DOHH2 (cell line): ENCODE data around the gene GPATCH2.

ENCODE experiments used
- H3F3A ChIP-seq: fragments of 200-600 bp; sonication (generic), shearing (Covaris generic); 2 replicates; pipeline ENCODE4 v1.6.0; 2016; ENCODE audit warnings: antibody characterized with exemption, mild to moderate bottlenecking; ENCODE audit not compliant: control insufficient read depth, insufficient read depth
- H3K27ac ChIP-seq: fragments of 200-600 bp; sonication (generic); 2 replicates; pipeline ENCODE4 v1.5.1; 2014; ENCODE audit warnings: low read depth, mild to moderate bottlenecking, low read length, moderate library complexity
- H3K27me3 ChIP-seq: fragments of 200-600 bp; sonication (generic); 2 replicates; pipeline ENCODE4 v1.6.1; 2014; ENCODE audit warnings: mild to moderate bottlenecking, low read length, mixed read lengths; ENCODE audit not compliant: control insufficient read depth
- H3K36me3 ChIP-seq: fragments of 200-600 bp; sonication (generic); 2 replicates; pipeline ENCODE4 v1.6.1; 2014; ENCODE audit warnings: mild to moderate bottlenecking, low read length, moderate library complexity, mixed read lengths; ENCODE audit not compliant: control insufficient read depth
- H3K4me1 ChIP-seq: fragments of 200-600 bp; sonication (generic); 2 replicates; pipeline ENCODE4 v1.6.1; 2014; ENCODE audit warnings: mild to moderate bottlenecking, low read length, mixed read lengths; ENCODE audit not compliant: control insufficient read depth
- H3K4me2 ChIP-seq: fragments of 200-600 bp; sonication (generic); 2 replicates; pipeline ENCODE4 v1.6.0; 2014; ENCODE audit warnings: mild to moderate bottlenecking, low read length, moderate library complexity
- H3K4me3 ChIP-seq: fragments of 200-600 bp; sonication (generic); 2 replicates; pipeline ENCODE4 v1.5.1; 2014; ENCODE audit warnings: mild to moderate bottlenecking, low read length, mixed read lengths
- H3K79me2 ChIP-seq: fragments of 200-600 bp; sonication (generic); 2 replicates; pipeline ENCODE4 v1.6.1; 2014; ENCODE audit warnings: mild to moderate bottlenecking, low read length, mixed read lengths; ENCODE audit not compliant: control insufficient read depth
- H3K9me2 ChIP-seq: fragments of 200-600 bp; sonication (generic); replicated peaks from 2 replicates; pipeline ENCODE4 v1.6.1; 2014; ENCODE audit warnings: mild to moderate bottlenecking, low read length, mixed read lengths; ENCODE audit not compliant: control insufficient read depth
- H3K9me3 ChIP-seq: fragments of 200-600 bp; sonication (generic); 2 replicates; pipeline ENCODE4 v1.6.1; 2014; ENCODE audit warnings: antibody characterized with exemption, low read length, mixed read lengths; ENCODE audit not compliant: control insufficient read depth, insufficient read depth
- H4K20me1 ChIP-seq: fragments of 200-600 bp; sonication (generic); 2 replicates; pipeline ENCODE4 v1.6.0; 2014; ENCODE audit warnings: low read depth, mild to moderate bottlenecking, antibody characterized with exemption, low read length, moderate library complexity; ENCODE audit not compliant: control insufficient read depth, insufficient read depth
- CTCF ChIP-seq: fragments of 200-600 bp; sonication (generic); IDR thresholded peaks from one replicate; pipeline ENCODE4 v1.5.1; 2014; ENCODE audit warnings: antibody characterized with exemption, mild to moderate bottlenecking, low read depth, low read length; ENCODE audit not compliant: poor library complexity, severe bottlenecking
- EZH2phosphoT487 ChIP-seq: fragments of 200-600 bp; sonication (generic); IDR thresholded peaks from 2 replicates; pipeline ENCODE4 v1.6.1; 2017; ENCODE audit warnings: borderline replicate concordance, mild to moderate bottlenecking, antibody characterized with exemption, low read length, moderate library complexity, mixed read lengths

The GPATCH2 gene

GRCh38 chr1:217577336-217577735, 53.6 kb downstream of the GPATCH2 start:
- Histone ChIP-seq H3K27ac (no peak overlapping the region), H3K36me3 (no peaks in the 10 kb centered on the region), H3K4me3 (no peak overlapping the region), H3K4me2 (no peak overlapping the region), H3F3A (no peaks in the 10 kb centered on the region), H4K20me1 (no peaks in the 10 kb centered on the region), H3K79me2 (no peaks in the 10 kb centered on the region), H3K9me3 (no peaks in the 10 kb centered on the region), H3K4me1 (no peaks in the 10 kb centered on the region), H3K9me2 (no peaks in the 10 kb centered on the region), H3K27me3 (no peaks in the 10 kb centered on the region)
- TF ChIP-seq EZH2phosphoT487 (no peak), CTCF (no peak)

GRCh38 chr1:217574265-217574949, 56.5 kb downstream of the GPATCH2 start:
- Histone ChIP-seq H3K4me1 (no peaks in the 10 kb centered on the region), H3K27me3 (no peaks in the 10 kb centered on the region), H3K27ac (no peak overlapping the region), H3K36me3 (no peaks in the 10 kb centered on the region), H3K9me3 (no peaks in the 10 kb centered on the region), H4K20me1 (no peaks in the 10 kb centered on the region), H3F3A (no peaks in the 10 kb centered on the region), H3K9me2 (no peaks in the 10 kb centered on the region), H3K4me2 (no peak overlapping the region), H3K79me2 (no peaks in the 10 kb centered on the region), H3K4me3 (no peak overlapping the region)
- TF ChIP-seq EZH2phosphoT487 (no peak), CTCF (no peak)

GRCh38 chr1:217569021-217569420, 61.9 kb downstream of the GPATCH2 start:
- H3K9me3 ChIP-seq: no peaks in the 10 kb centered on the region
- H3K36me3 ChIP-seq: no peaks in the 10 kb centered on the region
- no peak for TF ChIP-seq CTCF
- no peaks in the 10 kb centered on the region for H3K79me2 ChIP-seq
- no peak overlapping the region for H3K27ac ChIP-seq
- H3K4me3 ChIP-seq: no peak overlapping the region
- H3K4me2 ChIP-seq: no peak overlapping the region
- 0 out of 2 replicates have a peak, but pooled peaks cover 2% of the 10 kb centered on the region for H3K4me1 ChIP-seq
- H3K27me3 ChIP-seq: no peaks in the 10 kb centered on the region
- no peaks in the 10 kb centered on the region for H4K20me1 ChIP-seq
- no peaks in the 10 kb centered on the region for H3F3A ChIP-seq
- H3K9me2 ChIP-seq: no peaks in the 10 kb centered on the region
